Measurements from ENCODE around the gene ANK3.

GRCh38 chr10:60082341-60082740 is 307.3 kb downstream of the ANK3 start:
- TF ChIP-seq CTCF (IDR thresholded peaks at IDR 0.05) (no peak), POLR2A (IDR thresholded peaks at IDR 0.05) (no peak)

Data from uterus (tissue), 2 donors.